Body of pancreas (tissue), 4 donors: ENCODE data around the gene FAU. TPM values are rescaled to one million over a fixed set of nuclear protein-coding genes. Genes with fewer than 3 reads are reported as not detected.

ENCODE experiments used
- ATAC-seq: fragments of 150-250 bp; one replicate; pipeline ENCODE4 v1.9.1; 2016
- DNase-seq, 4 donors: peaks; one replicate each; pipeline ENCODE4 v3.0.0-alpha.2; 2019
- H3K27ac ChIP-seq, 4 donors: fragments of 200-600 bp; sonication (generic); 1 replicate in 3 of 4; 2 replicates in 1 of 4; pipeline versions ENCODE4 v1.5.1 to v1.6.1; 2016 to 2019; ENCODE audit warnings: mild to moderate bottlenecking in 1 of 4, mixed read lengths in 1 of 4, moderate library complexity in 1 of 4
- H3K27me3 ChIP-seq, 2 donors: fragments of 200-600 bp; sonication (generic); one replicate each; pipeline ENCODE4 v1.6.0; 2016; ENCODE audit warnings: mild to moderate bottlenecking in 1 of 2
- H3K36me3 ChIP-seq, 2 donors: fragments of 200-600 bp; sonication (generic); replicated peaks in 1 of 2; 2 replicates each; pipeline ENCODE4 v1.5.1; 2016; ENCODE audit warnings: low read depth in 2 of 2; ENCODE audit not compliant: insufficient read depth in 1 of 2
- H3K4me1 ChIP-seq: fragments of 200-600 bp; sonication (generic); one replicate; pipeline ENCODE4 v1.6.0; 2016
- H3K4me3 ChIP-seq, 2 donors: fragments of 200-600 bp; sonication (generic); 1 replicate in 1 of 2; 2 replicates in 1 of 2; pipeline ENCODE4 v1.5.1; 2016 to 2019
- H3K9me3 ChIP-seq, 3 donors: fragments of 200-600 bp; sonication (generic); 1 replicate in 2 of 3; 2 replicates in 1 of 3; pipeline ENCODE4 v1.5.1; 2016
- CTCF ChIP-seq, 7 experiments: fragments of 450-650 bp in 4 of 7; fragments of 200-600 bp in 3 of 7; sonication (generic) in 3 of 7; IDR thresholded peaks; one replicate each; pipeline ENCODE4 v1.5.1; 2016 to 2019; ENCODE audit warnings: antibody characterized with exemption in 7 of 7
- POLR2A ChIP-seq, 3 donors: fragments of 450-650 bp; IDR thresholded peaks; one replicate each; pipeline ENCODE4 v1.6.1; 2016; ENCODE audit warnings: antibody characterized with exemption in 3 of 3, mild to moderate bottlenecking in 2 of 3
- WGBS, 2 donors: methylation state at CpG; one replicate each; pipeline ENCODE4 v1.1.5; 2017; 5-methylcytosine and 5-hydroxymethylcytosine counted together
- intact Hi-C: fragments of 100-400 bp; cut with DNase I; formaldehyde crosslinking; loops from one replicate; pipeline ENCODE4 v1.15.1; 2023
- total RNA-seq, 2 donors: library from RNA; depleted of rRNA; stranded (reverse); fragments of >200 nt; gene quantifications; one replicate each; pipeline ENCODE4 v1.1.0, GENCODE V29; 2016

FAU gene
- total RNA-seq: 1,000 to 10,000 TPM; 1,320 to 1,355 TPM

- Histone ChIP-seq H3K4me3 (peak within 1 kb of the TSS; percentile 37 to 63), H3K9me3 (no peaks in the 10 kb centered on the region), H3K27ac (peak within 1 kb of the TSS; percentile 71 to 94 (median 88)), H3K27me3 (no peaks in the 10 kb centered on the region), H3K4me1 (peaks cover 33% of the 10 kb centered on the region), H3K36me3 (peaks cover 0 to 19% of the 10 kb centered on the region in 2 donors)
- intact Hi-C loops: no loop called here
- peak; percentile 82 for ATAC-seq
- WGBS, 2 donors: 0% methylated on average over 62 to 64 of the region's 64 CpGs
- DNase-seq: peak; percentile 99 to 100 (median 99)
- TF ChIP-seq POLR2A (IDR thresholded peaks at IDR 0.05): peak; percentile 91 to 96 (median 95)
- peak in 1 of 7 experiments; percentile 25 for TF ChIP-seq CTCF (IDR thresholded peaks at IDR 0.05)
These were observed at the start of gene FAU, which contains the start of gene MRPL49 for GRCh38 chr11:65121865-65122696. Gene FAU (minus strand): TSS chr11:65122134. CDS start chr11:65121813, 321 bp downstream. Gene MRPL49 (plus strand): TSS chr11:65122321. CDS start chr11:65122347, 26 bp downstream.

- DNase-seq: no peak
- TF ChIP-seq CTCF (IDR thresholded peaks at IDR 0.05) (no peak), POLR2A (IDR thresholded peaks at IDR 0.05) (no peak)
- ATAC-seq: no peak
- no peaks in the 10 kb centered on the region for H3K36me3 ChIP-seq
- intact Hi-C loops: no loop called here
- H3K4me3 ChIP-seq: no peak within 1 kb of the TSS
- H3K27ac ChIP-seq: no peak within 1 kb of the TSS
- H3K9me3 ChIP-seq: no peaks in the 10 kb centered on the region
- 91 to 95% methylated on average over 12 to 21 of the region's 21 CpGs for WGBS, 2 donors
- H3K27me3 ChIP-seq: no peaks in the 10 kb centered on the region
- H3K4me1 ChIP-seq: peaks cover 9% of the 10 kb centered on the region
These were observed 48.2 kb upstream of the FAU start, which contains the start of gene SPDYC for GRCh38 chr11:65170058-65170534. Gene SPDYC (plus strand): TSS chr11:65170233. CDS start chr11:65171358, 1,125 bp downstream.

GRCh38 chr11:65169164-65169641, 47.3 kb upstream of the FAU start:
- peaks cover 9% of the 10 kb centered on the region for H3K4me1 ChIP-seq
- no peaks in the 10 kb centered on the region for H3K36me3 ChIP-seq
- no peaks in the 10 kb centered on the region for H3K27me3 ChIP-seq
- intact Hi-C loops: no loop called here
- H3K9me3 ChIP-seq: no peaks in the 10 kb centered on the region
- DNase-seq (no peak), ATAC-seq (no peak)
- H3K4me3 ChIP-seq: no peak overlapping the region
- WGBS, 2 donors: 72 to 91% methylated on average over 7 to 11 of the region's 11 CpGs
- H3K27ac ChIP-seq: no peak overlapping the region
- TF ChIP-seq CTCF (IDR thresholded peaks at IDR 0.05) (no peak), POLR2A (IDR thresholded peaks at IDR 0.05) (no peak)

- Histone ChIP-seq H3K27me3 (no peaks in the 10 kb centered on the region), H3K4me1 (peaks cover 9% of the 10 kb centered on the region), H3K4me3 (no peak overlapping the region), H3K36me3 (no peaks in the 10 kb centered on the region), H3K27ac (no peak overlapping the region), H3K9me3 (no peaks in the 10 kb centered on the region)
- WGBS, 2 donors: 84 to 88% methylated on average over 3 of the region's 3 CpGs
- no peak for ATAC-seq
- intact Hi-C loops: no loop called here
- TF ChIP-seq CTCF (IDR thresholded peaks at IDR 0.05) (no peak), POLR2A (IDR thresholded peaks at IDR 0.05) (no peak)
- DNase-seq: no peak
These were observed 45.7 kb upstream of the FAU start for GRCh38 chr11:65167656-65168055.
